Measurements from ENCODE around the gene ILRUN.
"Not testable (repeated sequence)": the region's sequence is repeated elsewhere in the genome, so short reads cannot be mapped to it uniquely, and the experiment has no call there.

- not testable (repeated sequence) for TF ChIP-seq POLR2AphosphoS5 (IDR thresholded peaks at IDR 0.05; ENCODE audit: low read depth, low read length); CTCF (IDR thresholded peaks at IDR 0.05); REST (IDR thresholded peaks at IDR 0.05; ENCODE audit: insufficient read depth in 1 of 2, low read depth in 2 of 2, low read length in 1 of 2); TCF7L2 (IDR thresholded peaks at IDR 0.05; ENCODE audit: low read depth, low read length); SIN3A (IDR thresholded peaks at IDR 0.05; ENCODE audit: borderline replicate concordance, insufficient read depth, low read depth, low read length)
Observed at GRCh38 chr6:34712881-34713280, 16.3 kb upstream of the ILRUN start.

Measured in Panc1 (cell line).